Muscle layer of colon (tissue), 2 donors: Measurements from ENCODE around the gene SLC12A7.

Source experiments
- H3K27ac ChIP-seq: one replicate; pipeline ENCODE4 v1.7.0; 2013; ENCODE audit warnings: low read depth, mild to moderate bottlenecking, low read length, moderate library complexity
- H3K27me3 ChIP-seq, 2 donors: one replicate each; pipeline ENCODE4 v1.7.0; 2013; ENCODE audit warnings: low read length in 2 of 2, mild to moderate bottlenecking in 2 of 2; ENCODE audit not compliant: insufficient read depth in 2 of 2, control insufficient read depth in 1 of 2
- H3K36me3 ChIP-seq: one replicate; pipeline ENCODE4 v1.7.0; 2013; ENCODE audit warnings: mild to moderate bottlenecking, low read length; ENCODE audit not compliant: insufficient read depth
- H3K4me1 ChIP-seq: one replicate; pipeline ENCODE4 v1.7.0; 2013; ENCODE audit warnings: mild to moderate bottlenecking, low read length; ENCODE audit not compliant: insufficient read depth
- H3K4me3 ChIP-seq, 2 donors: one replicate each; pipeline ENCODE4 v1.7.0; 2013; ENCODE audit warnings: low read length in 2 of 2, low read depth in 1 of 2, mild to moderate bottlenecking in 1 of 2, moderate library complexity in 1 of 2
- H3K9ac ChIP-seq: one replicate; pipeline ENCODE4 v1.7.0; 2013; ENCODE audit warnings: low read length
- H3K9me3 ChIP-seq: one replicate; pipeline ENCODE4 v1.7.0; 2013; ENCODE audit warnings: mild to moderate bottlenecking, low read length
- donor health status: abdominal sarcoma.
- donor health status: Adenocarcinoma of cecum.

SLC12A7 gene

DNA sequence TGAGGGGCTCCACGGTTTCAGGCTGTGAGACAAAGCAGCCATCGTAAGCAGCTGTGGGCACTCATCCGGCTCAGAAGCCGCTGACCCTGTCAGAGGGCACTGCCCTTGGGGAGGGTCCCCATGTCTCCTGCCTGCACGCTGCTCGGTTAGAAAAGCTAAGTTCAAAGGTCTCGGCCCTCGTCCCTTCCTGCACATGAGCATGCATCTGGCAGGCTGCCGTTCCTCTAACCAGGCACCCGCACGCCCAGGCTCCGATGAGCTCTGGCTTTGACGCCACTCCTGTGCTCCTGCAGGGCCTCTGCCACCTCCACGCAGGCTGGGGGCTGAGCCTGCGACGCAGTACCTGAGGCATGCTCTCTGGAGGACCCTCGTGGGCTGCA lies 52.0 kb downstream of the SLC12A7 start:
- Histone ChIP-seq H3K9ac (no peak overlapping the region), H3K27me3 (no peaks in the 10 kb centered on the region), H3K36me3 (peaks cover 9% of the 10 kb centered on the region), H3K27ac (no peak overlapping the region), H3K4me3 (no peak overlapping the region), H3K9me3 (no peaks in the 10 kb centered on the region), H3K4me1 (no peaks in the 10 kb centered on the region)

DNA sequence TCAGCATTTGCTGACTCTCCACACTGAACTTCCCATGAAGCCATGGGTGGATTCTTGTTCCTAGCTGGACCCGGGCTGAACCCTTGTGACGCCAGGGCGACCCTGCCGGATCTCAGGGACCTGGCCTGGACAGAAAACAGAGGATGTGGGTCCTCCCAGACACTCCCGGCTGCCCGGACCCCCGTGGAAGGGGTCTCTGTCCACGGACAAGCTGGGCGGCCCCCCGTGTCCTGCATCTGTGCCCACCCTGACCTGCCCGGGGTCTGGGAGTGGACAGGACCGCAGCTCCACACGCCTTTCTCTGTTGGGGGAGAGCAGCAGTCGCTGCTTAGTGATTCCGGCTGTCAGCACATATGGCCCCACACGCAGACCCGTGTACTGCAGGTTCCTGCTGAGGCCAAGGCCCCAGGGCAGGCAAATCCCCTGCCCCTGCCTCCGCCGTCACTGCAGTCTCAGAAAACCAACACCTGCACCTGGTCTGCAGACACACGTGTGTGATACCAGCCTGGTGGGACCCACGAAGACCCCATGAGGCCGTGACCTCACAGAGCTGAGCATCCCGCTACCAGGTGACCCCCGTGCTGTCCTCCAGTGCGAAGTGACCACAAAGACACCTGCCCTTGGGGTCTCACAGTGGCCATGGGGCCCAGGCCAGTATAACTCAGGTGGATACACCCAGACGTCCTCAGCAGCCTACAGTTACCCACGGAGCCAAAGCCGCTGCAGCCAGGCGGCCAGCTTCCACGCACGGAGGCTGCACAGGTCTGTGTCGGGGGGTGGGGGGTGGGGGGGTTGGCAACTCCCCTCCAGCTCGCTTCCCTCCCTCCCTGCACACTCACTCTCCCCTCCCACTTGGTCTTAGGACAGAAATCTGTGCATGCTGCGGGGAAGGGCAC lies 52.6 kb downstream of the SLC12A7 start:
- Histone ChIP-seq H3K9ac (no peak overlapping the region), H3K27ac (no peak overlapping the region), H3K36me3 (peaks cover 9% of the 10 kb centered on the region), H3K4me3 (no peak overlapping the region), H3K4me1 (no peaks in the 10 kb centered on the region), H3K27me3 (no peaks in the 10 kb centered on the region), H3K9me3 (no peaks in the 10 kb centered on the region)

- H3K9me3 ChIP-seq, result no peaks in the 10 kb centered on the region
- H3K4me3 ChIP-seq, result no peak overlapping the region
- H3K36me3 ChIP-seq, result peaks cover 9% of the 10 kb centered on the region
- H3K27ac ChIP-seq, result no peak overlapping the region
- H3K9ac ChIP-seq, result no peak overlapping the region
- no peaks in the 10 kb centered on the region for H3K4me1 ChIP-seq
- no peaks in the 10 kb centered on the region for H3K27me3 ChIP-seq
Measured at GRCh38 chr5:1058083-1058945, 53.5 kb downstream of the SLC12A7 start.

GRCh38 chr5:1057485-1058082 lies 54.3 kb downstream of the SLC12A7 start:
- Histone ChIP-seq H3K27me3 (no peaks in the 10 kb centered on the region), H3K27ac (no peak overlapping the region), H3K36me3 (peaks cover 9% of the 10 kb centered on the region), H3K9me3 (no peaks in the 10 kb centered on the region), H3K4me1 (no peaks in the 10 kb centered on the region), H3K4me3 (no peak overlapping the region), H3K9ac (no peak overlapping the region)

GRCh38 chr5:1056611-1057484 lies 55.0 kb downstream of the SLC12A7 start:
- Histone ChIP-seq H3K36me3 (peaks cover 9% of the 10 kb centered on the region), H3K4me1 (no peaks in the 10 kb centered on the region), H3K9me3 (no peaks in the 10 kb centered on the region), H3K27ac (no peak overlapping the region), H3K27me3 (no peaks in the 10 kb centered on the region), H3K4me3 (no peak overlapping the region), H3K9ac (no peak overlapping the region)

- Histone ChIP-seq H3K36me3 (peaks cover 9% of the 10 kb centered on the region), H3K27ac (no peak overlapping the region), H3K9me3 (no peaks in the 10 kb centered on the region), H3K4me1 (no peaks in the 10 kb centered on the region), H3K9ac (no peak overlapping the region), H3K4me3 (no peak overlapping the region), H3K27me3 (no peaks in the 10 kb centered on the region)
Measured at GRCh38 chr5:1055896-1056610, 55.8 kb downstream of the SLC12A7 start.

GRCh38 chr5:1054799-1055775 lies 56.8 kb downstream of the SLC12A7 start:
- Histone ChIP-seq H3K27me3 (no peaks in the 10 kb centered on the region), H3K27ac (no peak overlapping the region), H3K9me3 (no peaks in the 10 kb centered on the region), H3K4me1 (no peaks in the 10 kb centered on the region), H3K4me3 (no peak overlapping the region), H3K36me3 (peaks cover 5% of the 10 kb centered on the region), H3K9ac (no peak overlapping the region)

GRCh38 chr5:1054018-1054798 lies 57.7 kb downstream of the SLC12A7 start:
- no peaks in the 10 kb centered on the region for H3K27me3 ChIP-seq
- no peaks in the 10 kb centered on the region for H3K36me3 ChIP-seq
- H3K27ac ChIP-seq, result no peak overlapping the region
- H3K9me3 ChIP-seq, result no peaks in the 10 kb centered on the region
- no peaks in the 10 kb centered on the region for H3K4me1 ChIP-seq
- H3K4me3 ChIP-seq, result no peak overlapping the region
- no peak overlapping the region for H3K9ac ChIP-seq

GRCh38 chr5:1053391-1054017 lies 58.4 kb downstream of the SLC12A7 start:
- no peaks in the 10 kb centered on the region for H3K4me1 ChIP-seq
- no peaks in the 10 kb centered on the region for H3K27me3 ChIP-seq
- no peak overlapping the region for H3K9ac ChIP-seq
- no peak overlapping the region for H3K27ac ChIP-seq
- H3K36me3 ChIP-seq, result no peaks in the 10 kb centered on the region
- no peak overlapping the region for H3K4me3 ChIP-seq
- H3K9me3 ChIP-seq, result no peaks in the 10 kb centered on the region
